HepG2 (cell line): ENCODE measurements around the gene BMERB1. TPM values are rescaled to one million over a fixed set of nuclear protein-coding genes. Genes with fewer than 3 reads are reported as not detected.

Source experiments
- CBX2 ChIP-seq, 2 experiments: fragments of 200-600 bp in 1 of 2; sonication (generic); formaldehyde crosslinking in 1 of 2; IDR thresholded peaks; 2 replicates each; pipeline versions ENCODE4 v1.7.0 to v1.8.1; 2018 to 2022; ENCODE audit warnings: low read depth in 2 of 2, low read length in 1 of 2, mild to moderate bottlenecking in 1 of 2, missing genetic modification reagents in 1 of 2
- HIVEP1 ChIP-seq: sonication (generic); formaldehyde crosslinking; IDR thresholded peaks from 2 replicates; pipeline ENCODE4 v1.4.0; 2020; ENCODE audit warnings: mild to moderate bottlenecking, missing genetic modification reagents
- KDM2A ChIP-seq: sonication (generic); formaldehyde crosslinking; IDR thresholded peaks from 2 replicates; pipeline ENCODE4 v1.4.0; 2020; ENCODE audit warnings: low read depth, missing genetic modification reagents, borderline replicate concordance
- KMT2B ChIP-seq: IDR thresholded peaks from 2 replicates; pipeline ENCODE4 v1.6.1; 2016; ENCODE audit warnings: missing genetic modification reagents, missing compliant biosample characterization
- TBL1XR1 ChIP-seq: fragments of 150-350 bp; IDR thresholded peaks from 2 replicates; pipeline ENCODE4 v1.6.1; 2014; ENCODE audit warnings: borderline replicate concordance, low read length; ENCODE audit not compliant: partially characterized antibody
- ZBTB7A ChIP-seq: sonication (generic); formaldehyde crosslinking; IDR thresholded peaks from 2 replicates; pipeline ENCODE4 v1.8.0; 2022; ENCODE audit warnings: mild to moderate bottlenecking, missing genetic modification reagents
- ZNF264 ChIP-seq: sonication (generic); formaldehyde crosslinking; IDR thresholded peaks from 2 replicates; pipeline ENCODE4 v1.4.0; 2020; ENCODE audit warnings: missing genetic modification reagents
- ZNF652 ChIP-seq: IDR thresholded peaks from 2 replicates; pipeline ENCODE4 v1.6.1; 2016; ENCODE audit warnings: low read depth, borderline replicate concordance
- polyA plus RNA-seq, 8 experiments: library from polyadenylated mRNA; depleted of rRNA in 3 of 8; stranded (reverse) in 7 of 8; unstranded in 1 of 8; fragments of >200 nt; fragmentation: Illumina TruSeq in 4 of 8; extraction: Trizol in 4 of 8; gene quantifications; 2 replicates each; pipeline versions ENCODE4 v1.2.1 to v1.2.3, GENCODE V29; 2011 to 2016; ENCODE audit warnings: low read depth in 4 of 8, missing spikeins in 1 of 8, mixed read lengths in 1 of 8; ENCODE audit not compliant: insufficient read depth in 1 of 8
- total RNA-seq, 5 experiments: library from RNA; depleted of rRNA; stranded (reverse); fragments of >200 nt; fragmentation: Illumina TruSeq; extraction: Trizol; gene quantifications; 2 replicates each; pipeline ENCODE4 v1.2.3, GENCODE V29; 2016; ENCODE audit warnings: low read depth in 1 of 5
- TF ChIP-seq, protein P1 (sequence below): sonication (generic); formaldehyde crosslinking; IDR thresholded peaks from 2 replicates; pipeline ENCODE4 v1.4.0; 2020; ENCODE audit warnings: missing genetic modification reagents, borderline replicate concordance
- TF ChIP-seq, protein P2 (sequence below): sonication (generic); formaldehyde crosslinking; IDR thresholded peaks from 2 replicates; pipeline ENCODE4 v1.8.1; 2023; ENCODE audit warnings: mild to moderate bottlenecking, moderate library complexity, missing genetic modification reagents

Gene BMERB1
- total and polyA plus RNA-seq, 2 of the 13 experiments (the other 11 are each of a cell fraction or from before 2014, with no cell fraction given): 1.4 TPM

DNA sequence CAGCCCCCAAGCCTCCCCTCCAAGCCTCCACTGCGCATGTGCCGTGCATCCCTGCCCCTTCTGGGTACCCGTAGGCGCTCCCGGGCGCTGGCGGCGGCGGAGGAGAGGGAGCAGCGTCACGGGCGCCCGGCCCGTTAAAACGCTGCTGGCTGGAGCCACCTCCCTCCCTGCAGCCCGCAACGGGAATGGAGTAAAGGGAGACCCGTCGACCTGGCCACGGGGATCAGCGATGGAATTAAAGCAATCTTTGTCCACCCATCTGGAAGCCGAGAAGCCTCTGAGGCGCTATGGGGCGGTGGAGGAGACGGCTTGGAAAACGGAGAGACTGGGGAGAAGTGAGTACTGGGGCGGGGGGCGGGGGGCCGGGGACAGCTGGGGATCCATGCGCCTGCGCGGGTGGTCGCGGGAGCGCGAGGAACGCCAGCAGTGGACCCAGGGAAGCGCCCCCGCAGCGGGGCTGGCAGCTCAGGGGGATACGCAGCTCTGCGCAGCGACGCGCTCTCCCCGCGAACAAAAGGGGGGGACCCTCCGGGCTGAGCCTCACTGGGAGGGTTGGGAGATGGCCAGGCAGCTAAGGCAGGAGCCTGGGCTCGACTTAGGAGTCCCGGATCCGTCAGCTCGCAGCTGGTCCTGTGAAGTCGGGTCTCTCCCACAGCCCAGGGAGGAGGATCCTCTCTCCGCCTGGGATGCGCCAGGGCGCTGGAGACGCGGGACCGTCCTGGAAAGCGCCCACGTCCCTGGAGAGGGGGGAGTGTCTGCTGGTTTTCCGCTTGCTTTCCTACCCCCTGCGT lies at the start of gene BMERB1 (continued):
- TF ChIP-seq, protein P1, sequence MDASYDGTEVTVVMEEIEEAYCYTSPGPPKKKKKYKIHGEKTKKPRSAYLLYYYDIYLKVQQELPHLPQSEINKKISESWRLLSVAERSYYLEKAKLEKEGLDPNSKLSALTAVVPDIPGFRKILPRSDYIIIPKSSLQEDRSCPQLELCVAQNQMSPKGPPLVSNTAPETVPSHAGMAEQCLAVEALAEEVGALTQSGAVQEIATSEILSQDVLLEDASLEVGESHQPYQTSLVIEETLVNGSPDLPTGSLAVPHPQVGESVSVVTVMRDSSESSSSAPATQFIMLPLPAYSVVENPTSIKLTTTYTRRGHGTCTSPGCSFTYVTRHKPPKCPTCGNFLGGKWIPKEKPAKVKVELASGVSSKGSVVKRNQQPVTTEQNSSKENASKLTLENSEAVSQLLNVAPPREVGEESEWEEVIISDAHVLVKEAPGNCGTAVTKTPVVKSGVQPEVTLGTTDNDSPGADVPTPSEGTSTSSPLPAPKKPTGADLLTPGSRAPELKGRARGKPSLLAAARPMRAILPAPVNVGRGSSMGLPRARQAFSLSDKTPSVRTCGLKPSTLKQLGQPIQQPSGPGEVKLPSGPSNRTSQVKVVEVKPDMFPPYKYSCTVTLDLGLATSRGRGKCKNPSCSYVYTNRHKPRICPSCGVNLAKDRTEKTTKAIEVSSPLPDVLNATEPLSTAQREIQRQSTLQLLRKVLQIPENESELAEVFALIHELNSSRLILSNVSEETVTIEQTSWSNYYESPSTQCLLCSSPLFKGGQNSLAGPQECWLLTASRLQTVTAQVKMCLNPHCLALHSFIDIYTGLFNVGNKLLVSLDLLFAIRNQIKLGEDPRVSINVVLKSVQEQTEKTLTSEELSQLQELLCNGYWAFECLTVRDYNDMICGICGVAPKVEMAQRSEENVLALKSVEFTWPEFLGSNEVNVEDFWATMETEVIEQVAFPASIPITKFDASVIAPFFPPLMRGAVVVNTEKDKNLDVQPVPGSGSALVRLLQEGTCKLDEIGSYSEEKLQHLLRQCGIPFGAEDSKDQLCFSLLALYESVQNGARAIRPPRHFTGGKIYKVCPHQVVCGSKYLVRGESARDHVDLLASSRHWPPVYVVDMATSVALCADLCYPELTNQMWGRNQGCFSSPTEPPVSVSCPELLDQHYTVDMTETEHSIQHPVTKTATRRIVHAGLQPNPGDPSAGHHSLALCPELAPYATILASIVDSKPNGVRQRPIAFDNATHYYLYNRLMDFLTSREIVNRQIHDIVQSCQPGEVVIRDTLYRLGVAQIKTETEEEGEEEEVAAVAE (CRISPR knock-in tag): no peak
- TF ChIP-seq KDM2A (CRISPR knock-in tag) (peak; percentile 10; the same call in 1 of the 2 replicates), KMT2B (CRISPR knock-in tag) (no peak), ZNF652 (no peak), ZNF264 (CRISPR knock-in tag) (no peak), TBL1XR1 (peak; percentile 14), CBX2 (IDR thresholded peaks at IDR 0.05; ENCODE audit: low read depth, low read length) (no peak), CBX2 (CRISPR knock-in tag; IDR thresholded peaks at IDR 0.05; ENCODE audit: low read depth) (0 out of 2 replicates have a peak, but pooled peaks have one; percentile 58), ZBTB7A (0 out of 2 replicates have a peak, but pooled peaks have one; percentile 40), HIVEP1 (CRISPR knock-in tag) (0 out of 2 replicates have a peak, but pooled peaks have one; percentile 6)
- TF ChIP-seq, protein P2, sequence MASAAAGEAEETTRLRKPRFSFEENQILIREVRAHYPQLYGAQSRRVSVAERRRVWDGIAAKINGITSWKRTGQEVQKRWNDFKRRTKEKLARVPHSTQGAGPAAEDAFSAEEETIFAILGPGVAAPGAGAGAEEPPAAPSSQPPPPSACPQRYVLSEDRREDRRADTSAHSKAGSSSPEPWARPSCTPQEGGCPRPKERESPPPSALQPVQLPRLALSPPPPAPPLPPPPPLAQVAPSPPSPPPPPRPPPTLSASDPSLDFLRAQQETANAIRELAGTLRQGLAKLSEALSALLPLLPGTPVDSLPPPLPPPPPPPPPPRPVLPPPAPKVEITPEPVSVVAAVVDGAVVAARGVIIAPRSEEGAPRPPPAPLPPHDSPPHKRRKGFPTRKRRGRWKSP (CRISPR knock-in tag): no peak
